GM19397 (cell line): ENCODE data around the gene FBN1.

Source experiments
- ATAC-seq: cut with Tn5 transposase; IDR thresholded peaks from one replicate; pipeline ENCODE4 v1.9.1; 2021; ENCODE audit warnings: mild to moderate bottlenecking, moderate library complexity; ENCODE audit not compliant: unreplicated experiment

FBN1 gene

DNA sequence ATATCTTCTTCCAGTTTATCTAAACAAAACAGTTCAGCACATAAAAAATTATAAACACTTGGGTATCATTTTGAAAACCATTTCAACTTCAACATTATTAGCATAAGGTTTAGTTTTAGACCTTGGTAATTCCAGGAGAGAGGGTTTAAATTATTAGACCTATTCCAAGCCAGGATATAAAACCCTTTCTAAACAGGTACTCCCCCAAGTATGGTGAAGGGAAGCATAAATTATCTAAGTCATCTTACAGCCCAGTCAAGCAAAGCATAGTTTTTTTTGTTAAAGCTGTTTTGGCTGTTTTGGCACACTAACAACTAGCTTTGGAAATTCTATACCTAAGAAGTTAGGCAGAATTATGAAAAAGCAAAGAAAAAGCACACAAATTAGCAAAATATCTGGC is 87.3 kb downstream of the FBN1 start:
- ATAC-seq = no peak

DNA sequence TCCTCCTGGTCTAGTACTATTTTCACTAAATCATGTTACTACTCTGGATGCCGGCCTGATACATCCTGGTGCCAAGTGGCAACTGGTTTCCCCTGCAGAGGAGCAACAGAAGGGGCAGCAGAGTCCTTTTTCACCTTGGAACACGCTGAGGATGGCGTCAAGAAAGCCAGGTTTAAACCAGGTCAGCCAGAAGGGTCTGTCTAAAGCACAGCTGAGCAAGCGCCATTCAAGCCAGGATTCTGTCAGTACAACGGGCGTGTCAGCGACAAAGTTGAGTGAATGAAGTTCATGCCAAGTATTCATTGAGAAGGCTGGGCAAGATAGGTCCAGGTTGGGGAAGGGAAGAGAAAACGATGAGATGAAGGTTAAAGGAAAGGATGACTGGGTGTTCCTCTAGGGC is 88.2 kb downstream of the FBN1 start:
- ATAC-seq = no peak

DNA sequence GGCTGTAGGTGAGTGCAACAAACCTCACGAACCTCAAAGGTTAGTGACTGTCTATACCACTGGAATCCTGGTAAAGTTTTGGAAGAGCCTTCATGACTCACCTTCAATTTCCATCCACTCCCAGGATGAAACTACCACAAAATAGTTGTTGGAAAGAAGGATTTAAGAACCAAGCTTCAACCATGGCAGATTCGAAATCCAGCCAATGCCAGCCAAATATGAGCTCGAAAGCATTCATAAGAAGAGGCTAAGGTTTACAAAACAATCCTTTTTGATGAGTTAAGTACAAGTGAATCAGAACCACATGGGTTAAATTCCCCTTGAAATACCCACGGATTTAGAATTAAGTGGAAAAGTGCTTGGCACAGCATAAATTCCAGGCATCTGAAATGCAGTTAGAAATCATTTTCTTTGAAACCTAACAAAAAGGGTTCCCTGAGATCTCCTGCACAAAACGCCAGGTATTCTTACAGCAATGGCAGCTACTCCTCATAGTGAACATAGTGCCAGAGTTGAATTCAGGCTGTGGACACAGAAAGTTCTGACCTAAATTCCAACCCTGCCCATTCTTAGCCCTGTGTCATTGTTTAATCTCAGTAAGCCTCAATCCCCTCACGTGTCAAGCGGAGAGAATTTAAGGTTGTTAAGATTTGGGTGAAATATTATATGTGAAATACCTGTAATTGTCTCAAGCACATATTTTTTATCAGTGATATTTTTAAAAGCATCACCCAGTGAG is 89.2 kb downstream of the FBN1 start:
- no peak for ATAC-seq

DNA sequence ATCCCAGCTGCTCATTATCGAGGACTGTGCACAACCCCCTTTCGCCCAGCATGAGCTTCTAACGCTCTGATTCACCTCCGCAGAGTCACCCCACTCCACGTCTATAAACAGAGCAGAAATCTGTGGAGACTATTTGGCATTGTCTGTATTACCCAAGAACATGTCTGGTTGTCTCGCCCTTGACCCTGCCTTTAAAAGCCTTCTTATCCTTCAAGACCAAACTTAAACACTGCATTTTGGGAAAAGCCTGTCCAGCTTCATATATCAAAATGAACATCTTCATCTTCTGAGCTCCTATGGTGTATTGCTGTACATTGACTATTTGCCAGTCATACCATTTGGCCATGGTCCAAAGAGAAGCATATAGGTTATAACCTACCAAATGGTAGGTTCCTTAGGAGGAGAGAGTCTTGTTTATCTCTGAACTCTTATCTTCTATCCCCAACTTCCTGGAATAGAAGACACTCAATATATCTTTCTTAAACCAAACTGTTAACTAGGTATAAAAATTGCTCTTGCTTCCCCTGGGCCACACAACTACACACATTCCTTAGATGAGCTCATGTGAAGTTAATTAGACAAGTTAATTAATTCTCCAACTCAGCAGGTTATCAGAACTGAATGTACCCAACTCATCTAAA is 90.1 kb downstream of the FBN1 start:
- no peak for ATAC-seq

DNA sequence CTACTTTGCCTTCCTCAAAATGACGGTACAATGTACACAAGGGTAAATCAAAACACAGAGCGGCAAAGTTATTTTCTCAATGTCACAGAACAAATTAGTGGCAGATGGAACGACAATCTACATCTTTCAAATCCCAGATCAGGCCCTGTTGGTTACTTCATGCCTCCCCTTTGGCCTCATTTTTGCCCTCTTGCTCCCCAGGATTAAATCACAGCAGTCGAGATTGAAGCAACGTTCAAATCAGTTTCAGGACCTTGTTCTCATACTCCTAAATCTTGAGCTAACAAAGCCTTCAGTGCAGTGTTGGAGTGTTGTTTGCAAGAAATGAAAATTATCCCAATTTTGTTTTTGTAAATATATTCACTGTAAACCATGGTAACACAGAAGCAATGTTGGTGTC is 91.4 kb downstream of the FBN1 start:
- ATAC-seq = no peak

DNA sequence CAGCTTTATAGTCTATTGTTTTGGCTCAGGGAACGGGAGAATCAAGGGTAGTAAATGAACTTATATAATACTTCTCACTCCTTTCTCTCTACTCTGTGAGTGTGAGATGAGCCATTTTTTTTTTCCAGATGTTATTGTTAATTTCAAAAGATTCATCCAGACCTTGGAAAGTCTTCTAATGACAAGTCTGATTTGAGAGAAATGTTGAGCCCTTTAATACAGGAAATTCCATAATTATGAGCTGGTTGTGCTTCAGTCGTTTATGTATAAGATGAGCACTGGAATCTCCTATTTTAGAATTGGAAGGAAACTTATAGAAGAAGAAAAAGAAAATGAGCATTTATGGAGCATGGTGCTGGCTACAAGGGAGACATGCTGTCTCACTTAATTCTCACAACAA is 92.0 kb downstream of the FBN1 start:
- no peak for ATAC-seq

DNA sequence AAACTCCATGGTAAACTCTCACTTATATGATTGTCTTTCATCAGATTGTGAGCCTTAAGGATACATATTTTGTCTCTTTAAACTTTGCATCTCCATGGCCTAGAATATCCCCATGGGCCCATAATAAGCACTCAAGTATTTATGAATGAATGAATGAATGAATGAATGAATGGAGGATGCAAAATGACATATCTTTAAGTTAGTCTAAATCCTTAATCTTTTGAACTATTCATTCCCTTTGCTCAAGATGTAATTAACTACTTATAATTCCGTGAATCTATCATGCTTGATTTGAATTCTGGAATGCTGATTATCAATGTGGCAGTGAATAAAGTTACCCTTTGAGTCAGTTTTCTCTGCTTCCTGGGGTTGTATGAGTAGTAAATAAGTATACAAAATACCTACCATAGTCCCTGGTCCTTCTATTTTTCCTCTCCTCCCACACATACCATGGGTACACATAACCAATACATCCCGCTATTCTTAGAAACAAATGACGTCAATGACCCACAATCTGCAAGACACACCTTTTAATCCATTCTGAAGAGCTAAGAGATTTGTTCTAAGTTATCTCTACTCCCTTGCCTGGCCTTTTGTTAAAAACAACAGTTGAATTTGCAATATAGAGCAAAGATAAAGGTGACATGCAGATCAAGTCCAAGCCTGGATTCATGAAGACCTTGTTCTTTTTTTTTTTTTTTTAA is 94.5 kb downstream of the FBN1 start:
- ATAC-seq = no peak

DNA sequence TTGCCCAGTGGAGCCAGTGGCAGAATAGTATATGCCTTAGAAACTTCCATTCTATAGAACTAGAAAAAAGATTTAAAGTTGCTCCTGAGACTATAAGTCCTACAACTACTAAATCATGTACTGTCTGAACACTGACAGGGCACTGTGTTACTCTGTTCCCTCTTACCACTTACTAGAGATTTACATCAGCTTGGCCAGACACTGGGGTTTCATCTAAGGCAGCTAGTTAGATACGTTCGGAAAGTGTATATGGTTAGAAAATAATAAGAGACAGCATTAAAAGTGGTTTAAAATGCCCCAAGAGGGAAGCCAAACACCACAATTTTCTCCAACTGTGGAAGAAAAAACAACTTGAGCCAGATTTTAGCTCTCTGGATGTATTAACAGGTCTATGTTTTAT is 97.1 kb downstream of the FBN1 start:
- ATAC-seq = no peak

DNA sequence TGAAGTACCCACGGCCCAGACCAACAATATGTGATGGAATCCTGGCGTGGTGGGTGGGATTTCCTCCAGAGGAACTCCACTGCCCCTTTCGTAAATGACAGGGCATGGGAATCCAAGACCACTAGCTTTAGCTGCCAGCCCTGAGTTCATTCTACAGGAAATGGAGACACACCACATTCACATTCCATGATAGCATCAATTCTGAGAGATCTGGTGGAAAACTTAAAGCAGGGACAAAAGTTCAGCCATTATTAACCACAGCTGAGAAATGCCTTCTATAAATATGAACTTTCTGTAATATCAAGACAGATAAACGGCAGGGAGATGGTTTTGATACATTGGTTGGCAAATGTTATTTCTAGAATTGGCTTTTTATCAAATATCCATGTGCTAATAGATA is 98.2 kb downstream of the FBN1 start:
- ATAC-seq = no peak

DNA sequence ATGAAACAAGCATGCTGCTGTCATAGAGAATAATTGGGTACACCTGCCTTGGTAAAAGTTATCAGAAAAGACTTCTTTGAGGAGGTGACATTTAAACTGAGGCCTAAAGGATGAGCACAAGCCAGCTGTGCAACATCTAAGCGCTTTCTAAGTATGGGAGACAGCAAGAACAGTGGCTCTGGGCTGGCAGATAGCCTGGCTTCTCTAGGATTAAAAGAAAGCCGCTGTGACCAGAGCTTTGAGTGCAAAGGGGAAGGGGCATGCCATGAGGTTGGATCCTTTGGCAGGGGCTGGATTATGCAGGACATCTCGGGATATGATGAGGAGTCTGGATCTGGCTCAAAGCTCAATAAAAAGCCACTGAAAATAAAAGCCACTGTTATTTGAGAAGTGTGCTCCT is 99.2 kb downstream of the FBN1 start:
- no peak for ATAC-seq

DNA sequence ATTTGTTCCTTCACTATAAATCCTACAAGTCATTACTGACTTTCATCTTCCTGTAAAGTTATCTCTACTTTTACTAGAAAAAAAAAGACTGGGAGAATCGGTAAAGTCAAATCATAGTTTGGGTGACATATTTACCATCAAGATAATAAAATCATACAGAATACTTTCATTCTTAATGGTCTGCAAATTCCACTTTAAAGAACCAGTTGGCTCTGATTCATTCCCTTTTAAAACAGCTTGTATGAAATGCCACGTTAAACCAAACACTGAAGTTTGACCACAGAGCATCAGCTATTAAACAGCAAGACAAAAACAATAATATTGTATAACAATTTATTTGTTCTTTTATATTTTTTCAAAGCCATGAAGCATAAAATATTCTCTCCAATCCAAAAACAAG is 100.7 kb downstream of the FBN1 start:
- ATAC-seq = no peak

DNA sequence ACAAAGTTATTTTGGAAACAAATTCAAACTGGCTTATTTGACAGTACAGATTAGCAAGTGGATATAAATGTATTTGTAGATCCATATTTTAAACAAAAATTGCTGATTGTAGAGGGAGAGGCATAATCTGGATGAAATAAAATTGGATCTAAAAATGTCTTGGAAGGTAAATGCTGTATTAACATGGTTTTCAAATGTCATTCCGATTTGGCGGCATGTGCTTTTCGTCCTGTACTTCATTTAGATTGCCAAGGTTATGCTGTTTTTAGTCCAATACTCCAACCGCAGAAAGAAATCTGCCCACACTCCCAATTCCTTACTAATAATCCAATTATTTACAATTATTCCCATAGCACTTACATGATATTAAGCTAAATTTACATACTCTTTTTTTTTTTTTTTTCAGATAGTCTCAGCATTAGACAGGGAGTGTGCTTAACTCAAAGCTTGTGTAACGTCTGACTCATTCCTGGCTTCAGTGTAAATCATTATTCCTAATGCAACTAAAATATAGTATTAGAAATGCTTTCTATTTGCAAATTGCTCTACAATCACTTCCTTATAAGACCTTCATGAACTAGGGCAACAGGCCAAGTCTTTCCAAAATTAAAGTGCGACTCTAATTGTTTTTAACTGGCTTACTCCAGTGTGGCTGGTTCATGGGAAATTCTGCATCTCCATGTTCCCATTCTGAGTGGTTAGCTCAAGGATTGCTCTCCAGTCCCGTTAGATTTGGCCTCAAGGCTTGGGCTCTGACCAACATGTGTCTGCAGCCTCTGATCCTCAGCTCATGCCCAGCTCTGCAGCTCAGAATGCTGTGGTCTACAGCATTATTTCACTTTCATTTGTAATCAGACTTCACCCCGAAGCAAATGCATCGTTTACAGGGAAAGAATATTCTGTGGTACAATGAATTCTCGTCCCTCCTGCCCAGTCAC is 103.9 kb downstream of the FBN1 start:
- peak; percentile 88 for ATAC-seq

DNA sequence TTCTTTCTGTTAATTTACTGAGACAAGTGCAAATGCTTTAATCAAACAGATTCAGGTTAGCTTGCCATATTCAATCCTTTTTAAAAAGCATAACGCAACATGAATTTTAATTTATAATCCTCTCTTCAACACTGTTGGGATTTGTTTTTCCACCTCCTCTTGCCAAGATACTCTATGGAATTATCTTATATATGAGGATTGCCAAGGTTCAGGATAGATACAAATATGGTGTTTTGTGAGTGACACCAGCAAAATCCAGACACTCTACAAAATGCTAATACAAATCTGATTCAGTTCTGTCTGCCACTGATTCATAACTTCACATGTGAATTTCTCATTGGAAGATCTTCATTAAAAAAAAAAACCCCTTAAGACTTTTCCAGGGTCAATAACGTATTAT is 104.8 kb downstream of the FBN1 start:
- ATAC-seq = no peak

DNA sequence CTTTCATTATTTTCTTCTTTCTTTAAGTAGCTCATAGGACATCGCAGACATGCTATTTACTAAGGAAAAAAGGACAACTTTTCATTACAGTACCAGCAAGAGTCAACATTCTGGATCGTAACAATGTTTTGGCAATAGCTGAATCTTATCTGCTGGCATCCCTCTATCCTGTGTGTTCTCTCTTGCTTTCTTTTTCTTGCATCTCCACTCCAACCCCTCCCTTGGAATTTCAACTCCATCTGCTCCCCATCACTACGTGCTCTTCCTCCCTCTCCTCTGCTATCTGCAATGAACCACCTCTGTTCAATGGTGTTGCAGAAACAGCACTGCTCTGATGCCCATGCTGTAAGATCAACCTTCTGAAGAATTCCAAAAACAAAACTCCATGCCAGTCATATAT is 106.6 kb downstream of the FBN1 start:
- no peak for ATAC-seq

DNA sequence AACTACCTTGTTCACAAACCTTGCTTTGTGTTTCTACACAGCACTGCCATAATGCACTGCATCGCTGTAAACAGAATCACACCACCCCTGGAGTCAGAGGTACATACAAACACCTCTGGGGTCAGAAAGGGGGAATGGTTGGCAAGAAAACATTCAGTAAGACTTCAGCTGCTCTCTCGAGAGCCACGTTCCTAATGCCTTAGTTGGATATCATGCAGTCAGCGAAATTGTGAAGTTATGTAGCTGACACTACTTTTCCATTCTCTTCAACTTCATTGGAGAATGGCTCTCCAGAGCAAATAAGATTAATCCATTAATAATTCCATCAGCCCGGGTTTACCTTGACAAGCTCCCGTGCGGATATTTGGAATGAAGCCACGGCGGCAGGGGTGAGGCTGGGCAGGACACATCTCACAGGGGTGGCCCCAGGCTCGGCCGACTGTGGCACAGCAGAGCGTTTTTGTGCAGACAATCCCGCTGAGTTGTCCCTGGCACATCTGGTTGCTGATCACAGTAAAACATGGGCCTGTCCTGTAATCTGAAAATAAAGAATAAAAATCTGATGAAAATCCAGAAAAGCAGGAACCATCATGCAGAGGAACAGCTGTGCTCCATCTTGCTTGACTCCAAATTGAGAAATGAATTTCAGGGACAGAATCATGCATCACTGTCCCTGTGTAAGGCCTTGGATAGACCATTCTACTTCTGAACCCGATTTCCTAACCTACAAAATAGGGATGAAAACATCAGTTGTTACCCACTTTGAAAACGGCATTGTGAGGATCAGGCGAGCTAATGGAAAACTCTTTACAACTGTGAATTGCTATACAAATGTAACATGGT is 108.0 kb downstream of the FBN1 start:
- no peak for ATAC-seq

DNA sequence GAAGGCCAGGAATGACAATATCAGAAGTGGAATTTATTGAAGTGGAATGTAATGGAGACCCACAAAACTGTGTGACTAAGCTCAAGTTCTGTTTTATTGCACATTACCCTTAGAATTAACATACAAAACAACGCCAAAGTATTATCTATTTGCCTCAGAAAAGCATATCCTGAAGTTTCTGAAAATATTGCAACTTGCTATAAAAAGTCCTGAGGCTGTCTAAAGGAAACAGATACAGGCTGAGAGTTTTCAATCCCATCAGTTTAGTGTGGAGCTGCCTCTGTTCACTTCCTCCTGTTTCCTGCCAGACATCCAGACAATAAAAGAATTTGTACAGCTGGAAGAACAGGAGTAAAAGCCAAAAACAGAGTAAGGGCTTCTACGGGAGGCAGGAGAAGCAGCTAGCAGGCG is 108.8 kb downstream of the FBN1 start:
- ATAC-seq = no peak

DNA sequence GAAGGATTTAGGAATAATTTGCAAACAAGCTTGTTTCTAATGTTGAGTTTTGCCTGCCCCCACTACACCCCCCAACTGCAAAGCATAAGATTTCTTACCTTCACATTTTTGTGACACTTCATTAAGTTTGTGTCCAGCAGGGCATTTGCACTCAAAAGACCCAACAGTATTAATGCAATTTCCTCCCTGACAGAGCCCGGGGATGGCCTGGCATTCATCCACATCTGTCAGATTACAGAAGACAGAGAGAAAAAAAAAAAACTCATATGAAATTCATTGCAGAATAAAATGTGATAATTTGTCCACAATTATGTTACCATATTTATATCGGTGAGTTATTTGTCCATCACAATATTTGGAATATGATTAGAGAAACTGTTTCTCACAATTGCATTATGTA is 111.5 kb downstream of the FBN1 start:
- no peak for ATAC-seq

DNA sequence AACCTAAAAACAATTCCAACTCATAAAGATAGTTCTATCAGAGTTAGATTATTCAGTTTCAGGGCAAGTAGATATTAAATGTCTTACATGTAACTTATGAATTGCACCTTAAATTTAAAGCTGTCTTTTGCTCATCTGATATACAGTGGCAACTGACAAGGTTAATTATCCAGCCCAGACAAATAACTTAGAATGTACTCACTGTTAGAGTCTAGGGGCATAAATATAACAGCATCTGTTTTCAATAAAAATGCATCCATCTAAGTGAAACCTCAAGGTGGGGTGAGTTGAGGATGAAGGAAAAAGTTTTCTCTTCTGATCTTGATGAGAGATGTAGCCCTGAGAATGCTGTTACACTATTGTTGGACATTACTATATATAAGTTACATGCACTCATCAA is 112.6 kb downstream of the FBN1 start:
- ATAC-seq = no peak

DNA sequence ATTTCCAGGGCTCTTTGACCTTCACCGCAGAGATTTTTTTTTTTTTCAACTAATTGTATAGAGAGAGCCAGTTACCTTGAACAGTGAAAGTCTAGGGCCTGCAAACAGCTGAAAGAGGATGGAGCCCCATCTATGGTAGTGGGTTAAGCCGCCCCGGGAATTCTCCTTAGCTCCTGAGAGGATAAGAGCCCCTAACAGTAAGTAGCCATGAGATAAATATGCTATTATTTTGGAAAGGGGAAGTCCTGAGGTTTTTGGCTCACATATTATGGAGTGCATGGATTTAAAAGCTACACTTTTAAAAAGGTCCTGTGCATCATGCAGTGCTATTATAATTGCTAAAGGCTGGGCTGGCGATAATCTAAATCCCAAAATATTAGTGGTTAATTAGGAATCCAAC is 115.0 kb downstream of the FBN1 start:
- ATAC-seq = no peak

DNA sequence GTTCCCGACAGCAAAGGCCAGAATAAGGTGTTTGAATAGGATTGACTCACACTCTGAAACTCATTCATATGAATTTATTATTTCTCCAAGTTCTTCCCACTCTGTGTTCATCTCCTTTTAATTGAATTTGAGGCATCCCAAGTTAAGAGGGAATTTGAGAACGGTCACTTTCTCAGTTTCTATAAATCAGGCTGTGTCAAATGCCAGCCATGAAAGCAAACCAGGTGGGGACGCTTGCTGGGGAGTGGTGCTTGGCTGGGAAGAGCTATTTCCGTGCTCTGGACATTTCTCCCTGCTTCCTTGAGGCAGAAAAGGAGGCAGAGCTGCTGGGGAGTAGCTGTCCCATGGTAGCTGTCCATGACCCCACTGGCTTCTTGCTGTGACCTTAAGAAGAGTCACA is 116.6 kb downstream of the FBN1 start:
- no peak for ATAC-seq
